CD4-positive, alpha-beta T cell (primary cell): ENCODE measurements around the gene POLR2L. TPM values are rescaled to one million over a fixed set of nuclear protein-coding genes. Genes with fewer than 3 reads are reported as not detected.

Source experiments
- ATAC-seq: fragments of 200-7000 bp; cut with Tn5 transposase; one replicate; pipeline ENCODE4 v1.10.0; 2022; ENCODE audit warnings: mild to moderate bottlenecking; ENCODE audit not compliant: poor library complexity
- CTCF ChIA-PET: fragments of 350-600 bp; sonication (Branson Sonifier 250); formaldehyde crosslinking; loops from one replicate; lab custom pipeline; 2021; ENCODE audit warnings: antibody characterized with exemption, inconsistent platforms; lab: Charles Lee
- POLR2A ChIA-PET: fragments of 350-600 bp; sonication (Branson Sonifier 250); formaldehyde crosslinking; loops from one replicate; lab custom pipeline; 2021; ENCODE audit warnings: antibody characterized with exemption, inconsistent platforms; lab: Charles Lee
- DNase-seq, 14 experiments: peaks; one replicate each; pipeline ENCODE4 v3.0.0-alpha.2; 2013 to 2020; ENCODE audit warnings: mixed read lengths in 2 of 14
- H3K27ac ChIP-seq, 2 donors: one replicate each; pipeline versions ENCODE4 v1.5.1 to v1.7.0; 2013; ENCODE audit warnings: low read length in 2 of 2, low read depth in 1 of 2, mild to moderate bottlenecking in 1 of 2
- H3K27me3 ChIP-seq, 2 experiments: 1 replicate in 1 of 2; 2 replicates in 1 of 2; pipeline versions ENCODE4 v1.6.1 to v1.7.0; 2013; ENCODE audit warnings: low read length in 2 of 2, control low read depth in 1 of 2, mild to moderate bottlenecking in 1 of 2, moderate library complexity in 1 of 2; ENCODE audit not compliant: insufficient read depth in 2 of 2, control insufficient read depth in 1 of 2
- H3K36me3 ChIP-seq: one replicate; pipeline ENCODE4 v1.6.1; 2013; ENCODE audit warnings: low read length, control low read depth; ENCODE audit not compliant: insufficient read depth
- H3K4me1 ChIP-seq: one replicate; pipeline ENCODE4 v1.6.1; 2013; ENCODE audit warnings: low read length, control low read depth; ENCODE audit not compliant: insufficient read depth
- H3K4me3 ChIP-seq: one replicate; pipeline ENCODE4 v1.5.1; 2013; ENCODE audit warnings: mild to moderate bottlenecking, low read length, moderate library complexity
- H3K9me3 ChIP-seq, 2 experiments: 1 replicate in 1 of 2; 2 replicates in 1 of 2; pipeline versions ENCODE4 v1.6.1 to v1.7.0; 2013; ENCODE audit warnings: low read length in 2 of 2, mild to moderate bottlenecking in 2 of 2, control low read depth in 1 of 2, moderate library complexity in 1 of 2; ENCODE audit not compliant: control insufficient read depth in 1 of 2, insufficient read depth in 1 of 2
- H3K27ac Mint-ChIP-seq: one replicate; pipeline ENCODE4 v1.8.0; 2020; ENCODE audit warnings: mixed read lengths
- H3K27me3 Mint-ChIP-seq: one replicate; pipeline ENCODE4 v1.8.0; 2021; ENCODE audit warnings: mixed read lengths
- H3K36me3 Mint-ChIP-seq: one replicate; pipeline ENCODE4 v1.8.0; 2021; ENCODE audit warnings: low read depth, mixed read lengths
- H3K4me1 Mint-ChIP-seq: one replicate; pipeline ENCODE4 v1.8.0; 2021; ENCODE audit warnings: low read depth, mixed read lengths
- H3K4me3 Mint-ChIP-seq: one replicate; pipeline ENCODE4 v1.8.0; 2020; ENCODE audit warnings: mild to moderate bottlenecking, mixed read lengths
- H3K9me3 Mint-ChIP-seq: one replicate; pipeline ENCODE4 v1.8.0; 2020; ENCODE audit warnings: mixed read lengths
- intact Hi-C, 2 experiments: fragments of 100-400 bp; cut with DNase I in 1 of 2; cut with micrococcal nuclease in 1 of 2; formaldehyde crosslinking; loops; one replicate each; pipeline versions ENCODE4 v1.15.1 to v1.9.0; 2023 to 2025; cut with DNase I, micrococcal nuclease
- total RNA-seq, 174 experiments: library from RNA in 2 of 174; stranded (reverse) in 2 of 174; gene quantifications; one replicate each; pipeline ENCODE4 v1.2.3 and lab custom pipeline; 2021 to 2026
- TF ChIP-seq, protein P1 (sequence below): fragments of 200-600 bp; IDR thresholded peaks from one replicate; pipeline ENCODE4 v1.8.0; 2022; ENCODE audit warnings: antibody characterized with exemption, mild to moderate bottlenecking

Gene POLR2L
- total RNA-seq, 2 experiments from 2014 or later: 19.6 to 19.8 TPM

DNA sequence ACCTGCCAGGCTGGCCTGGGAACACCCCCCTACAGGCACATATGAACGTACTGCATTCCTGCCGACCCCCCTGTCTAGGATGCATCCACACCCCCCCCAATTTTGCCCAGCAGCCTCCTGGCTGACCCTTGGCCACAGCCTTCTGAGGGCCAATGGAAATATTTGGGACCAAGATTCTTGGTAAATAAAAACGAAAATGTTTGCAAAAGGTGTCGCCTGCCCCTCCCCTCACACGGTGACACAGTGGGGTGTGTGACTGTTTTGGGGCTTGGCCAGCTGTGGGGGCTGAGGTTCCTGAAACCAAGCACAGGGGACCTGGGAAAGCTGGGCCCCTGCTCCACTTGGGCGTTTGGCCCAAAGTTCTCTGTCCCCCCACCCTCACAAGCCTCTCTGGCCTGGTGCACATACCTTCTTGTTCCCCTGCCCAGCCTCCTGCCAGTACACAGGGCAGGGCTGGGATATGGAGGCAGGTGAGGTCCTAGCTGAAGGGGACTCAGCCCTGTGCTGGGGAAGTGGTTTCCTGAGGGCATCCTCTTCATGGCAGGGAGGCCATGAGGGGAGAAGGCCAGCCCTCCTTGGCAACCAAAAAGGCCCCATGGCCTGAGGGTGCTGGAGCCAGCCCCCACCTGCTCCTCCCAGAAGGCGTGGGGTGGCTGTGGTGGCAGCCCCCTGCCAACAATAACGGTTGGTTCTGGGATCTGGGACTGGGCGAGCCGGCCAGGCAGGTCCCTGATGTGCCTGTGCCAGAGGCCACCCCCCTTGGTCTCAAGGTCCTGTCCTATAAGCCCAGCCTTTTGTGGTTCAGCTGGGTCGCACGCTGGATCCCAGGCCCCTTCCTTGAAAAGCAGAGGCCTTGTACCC is 16.7 kb downstream of the POLR2L start:
- intact Hi-C loops: no loop called here
- peaks cover 28% of the 10 kb centered on the region for H3K4me1 Mint-ChIP-seq
- POLR2A ChIA-PET: interaction anchor here (0.8 to 10.0 kb wide), 3 partner anchors 9 to 100 kb away, joined by 3 to 71 read pairs (median 3); partner anchors contain the start of genes POLR2L and TSPAN4
- peaks cover 34% of the 10 kb centered on the region for H3K36me3 ChIP-seq
- peaks cover 32% of the 10 kb centered on the region for H3K36me3 Mint-ChIP-seq
- no peaks in the 10 kb centered on the region for H3K9me3 Mint-ChIP-seq
- H3K27ac ChIP-seq: no peak overlapping the region
- H3K27me3 ChIP-seq: peaks cover 33 to 38% of the 10 kb centered on the region in 2 experiments
- DNase-seq: no peak
- peaks cover 36% of the 10 kb centered on the region for H3K27me3 Mint-ChIP-seq
- H3K9me3 ChIP-seq: peaks cover 0 to 32% of the 10 kb centered on the region in 2 experiments
- peak overlapping the region; percentile 27 for H3K27ac Mint-ChIP-seq
- peaks cover 60% of the 10 kb centered on the region for H3K4me1 ChIP-seq
- TF ChIP-seq, protein P1, sequence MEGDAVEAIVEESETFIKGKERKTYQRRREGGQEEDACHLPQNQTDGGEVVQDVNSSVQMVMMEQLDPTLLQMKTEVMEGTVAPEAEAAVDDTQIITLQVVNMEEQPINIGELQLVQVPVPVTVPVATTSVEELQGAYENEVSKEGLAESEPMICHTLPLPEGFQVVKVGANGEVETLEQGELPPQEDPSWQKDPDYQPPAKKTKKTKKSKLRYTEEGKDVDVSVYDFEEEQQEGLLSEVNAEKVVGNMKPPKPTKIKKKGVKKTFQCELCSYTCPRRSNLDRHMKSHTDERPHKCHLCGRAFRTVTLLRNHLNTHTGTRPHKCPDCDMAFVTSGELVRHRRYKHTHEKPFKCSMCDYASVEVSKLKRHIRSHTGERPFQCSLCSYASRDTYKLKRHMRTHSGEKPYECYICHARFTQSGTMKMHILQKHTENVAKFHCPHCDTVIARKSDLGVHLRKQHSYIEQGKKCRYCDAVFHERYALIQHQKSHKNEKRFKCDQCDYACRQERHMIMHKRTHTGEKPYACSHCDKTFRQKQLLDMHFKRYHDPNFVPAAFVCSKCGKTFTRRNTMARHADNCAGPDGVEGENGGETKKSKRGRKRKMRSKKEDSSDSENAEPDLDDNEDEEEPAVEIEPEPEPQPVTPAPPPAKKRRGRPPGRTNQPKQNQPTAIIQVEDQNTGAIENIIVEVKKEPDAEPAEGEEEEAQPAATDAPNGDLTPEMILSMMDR: no peak
- H3K4me3 ChIP-seq: no peak overlapping the region
- CTCF ChIA-PET: no interaction called here
- ATAC-seq: no peak
- H3K4me3 Mint-ChIP-seq: peak overlapping the region; percentile 25

DNA sequence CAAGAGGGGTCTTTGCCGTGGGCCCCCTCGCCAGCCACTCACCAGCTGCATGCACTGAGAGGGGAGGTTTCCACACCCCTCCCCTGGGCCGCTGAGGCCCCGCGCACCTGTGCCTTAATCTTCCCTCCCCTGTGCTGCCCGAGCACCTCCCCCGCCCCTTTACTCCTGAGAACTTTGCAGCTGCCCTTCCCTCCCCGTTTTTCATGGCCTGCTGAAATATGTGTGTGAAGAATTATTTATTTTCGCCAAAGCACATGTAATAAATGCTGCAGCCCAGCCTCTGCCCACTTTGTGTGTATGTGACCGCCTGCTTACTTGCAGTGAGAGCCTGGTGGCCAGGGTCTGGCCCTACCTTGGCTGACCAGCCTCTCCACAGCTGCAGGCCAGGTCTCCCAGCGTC is 17.4 kb downstream of the POLR2L start:
- ATAC-seq (no peak), DNase-seq (no peak)
- Mint-ChIP-seq H3K27ac (peak overlapping the region; percentile 27), H3K4me3 (peak overlapping the region; percentile 25), H3K36me3 (peaks cover 34% of the 10 kb centered on the region), H3K4me1 (peaks cover 31% of the 10 kb centered on the region), H3K27me3 (peaks cover 30% of the 10 kb centered on the region), H3K9me3 (no peaks in the 10 kb centered on the region)
- TF ChIP-seq, protein P1: no peak
- H3K9me3 ChIP-seq: peaks cover 0 to 27% of the 10 kb centered on the region in 2 experiments
- ChIA-PET POLR2A (interaction anchor here (0.8 to 0.9 kb wide), 2 partner anchors 8 to 100 kb away, joined by 3 read pairs; no protein-coding TSS in a partner anchor), CTCF (no interaction called here)
- H3K27ac ChIP-seq: no peak overlapping the region
- H3K4me3 ChIP-seq: no peak overlapping the region
- intact Hi-C loops: no loop called here
- H3K27me3 ChIP-seq: peaks cover 27 to 32% of the 10 kb centered on the region in 2 experiments
- peaks cover 34% of the 10 kb centered on the region for H3K36me3 ChIP-seq
- peaks cover 59% of the 10 kb centered on the region for H3K4me1 ChIP-seq

- ATAC-seq (no peak), DNase-seq (no peak)
- Histone ChIP-seq H3K9me3 (peaks cover 0 to 21% of the 10 kb centered on the region in 2 experiments), H3K27me3 (peaks cover 21 to 26% of the 10 kb centered on the region in 2 experiments), H3K4me1 (peaks cover 54% of the 10 kb centered on the region), H3K4me3 (no peak overlapping the region), H3K27ac (no peak overlapping the region), H3K36me3 (peaks cover 34% of the 10 kb centered on the region)
- Mint-ChIP-seq H3K4me3 (no peak overlapping the region), H3K4me1 (peaks cover 26% of the 10 kb centered on the region), H3K9me3 (no peaks in the 10 kb centered on the region), H3K36me3 (peaks cover 37% of the 10 kb centered on the region), H3K27ac (no peak overlapping the region), H3K27me3 (peaks cover 25% of the 10 kb centered on the region)
- intact Hi-C loops: no loop called here
- TF ChIP-seq, protein P1: no peak
- ChIA-PET POLR2A (no interaction called here), CTCF (no interaction called here)
Measured at GRCh38 chr11:824292-824880, 17.9 kb downstream of the POLR2L start.
